Breast epithelium (tissue), 4 donors: ENCODE measurements around the gene FNBP1. TPM values are rescaled to one million over a fixed set of nuclear protein-coding genes. Genes with fewer than 3 reads are reported as not detected.

Source experiments
- DNase-seq, 2 donors: peaks; one replicate each; pipeline ENCODE4 v3.0.0-alpha.2; 2019; ENCODE audit warnings: low spot score in 2 of 2
- H3K27ac ChIP-seq, 2 donors: fragments of 200-600 bp; sonication (generic) in 1 of 2; one replicate each; pipeline ENCODE4 v1.5.1; 2016 to 2019; ENCODE audit warnings: mild to moderate bottlenecking in 1 of 2
- H3K27me3 ChIP-seq, 2 donors: fragments of 200-600 bp; sonication (generic) in 1 of 2; one replicate each; pipeline versions ENCODE4 v1.5.1 to v1.6.0; 2017 to 2019; ENCODE audit warnings: control low read depth in 1 of 2, mild to moderate bottlenecking in 1 of 2
- H3K36me3 ChIP-seq: fragments of 200-600 bp; one replicate; pipeline ENCODE4 v1.5.1; 2019
- H3K4me1 ChIP-seq, 2 donors: fragments of 200-600 bp; sonication (generic); one replicate each; pipeline ENCODE4 v1.5.1; 2016 to 2019; ENCODE audit warnings: control low read depth in 1 of 2
- H3K4me3 ChIP-seq, 3 donors: fragments of 200-600 bp; sonication (generic); 1 replicate in 2 of 3; 2 replicates in 1 of 3; pipeline ENCODE4 v1.5.1; 2016 to 2019; ENCODE audit warnings: mild to moderate bottlenecking in 3 of 3, moderate library complexity in 2 of 3
- H3K9me3 ChIP-seq, 2 donors: fragments of 200-600 bp; sonication (generic) in 1 of 2; one replicate each; pipeline ENCODE4 v1.5.1; 2016 to 2019; ENCODE audit warnings: control low read depth in 1 of 2
- CTCF ChIP-seq, 3 donors: fragments of 450-650 bp; IDR thresholded peaks; one replicate each; pipeline ENCODE4 v1.5.1; 2016 to 2017; ENCODE audit warnings: antibody characterized with exemption in 3 of 3, mild to moderate bottlenecking in 3 of 3, moderate library complexity in 3 of 3
- POLR2A ChIP-seq: fragments of 450-650 bp; IDR thresholded peaks from one replicate; pipeline ENCODE4 v1.6.1; 2016; ENCODE audit warnings: antibody characterized with exemption, mild to moderate bottlenecking, moderate library complexity
- POLR2AphosphoS5 ChIP-seq, 3 donors: sonication (generic); formaldehyde crosslinking; IDR thresholded peaks; one replicate each; pipeline ENCODE4 v1.6.1; 2017; ENCODE audit warnings: antibody characterized with exemption in 3 of 3
- intact Hi-C: fragments of 100-400 bp; cut with DNase I; formaldehyde crosslinking; loops from one replicate; pipeline ENCODE4 v1.15.1; 2023; ENCODE audit warnings: low total_unique reads
- total RNA-seq, 3 donors: library from RNA; depleted of rRNA; stranded (reverse); fragments of >200 nt; gene quantifications; one replicate each; pipeline ENCODE4 v1.1.0, GENCODE V29; 2016

FNBP1 gene
- total RNA-seq, 3 donors from 2014 or later: 31.3 to 49.8 (median 41.9) TPM

DNA sequence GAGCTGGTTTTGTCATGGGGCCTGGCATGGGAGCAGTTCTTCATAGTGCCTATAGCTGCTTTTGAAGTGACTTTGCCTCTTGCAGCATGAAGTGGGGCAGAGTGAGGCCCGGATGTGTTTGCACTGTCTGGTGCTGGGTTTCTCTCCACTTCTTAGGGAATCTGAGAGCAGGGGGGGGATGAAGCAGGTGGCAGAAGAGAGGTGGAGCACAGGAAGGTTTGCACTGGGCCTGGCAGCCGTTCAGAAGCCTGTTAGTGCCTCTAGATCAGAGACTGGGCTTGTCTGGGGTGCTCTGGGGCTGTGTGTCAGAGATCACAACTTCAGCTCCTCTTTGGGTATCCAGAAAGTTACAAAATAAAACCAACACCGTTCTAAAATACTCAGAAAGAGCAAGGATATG lies 189.4 kb downstream of the FNBP1 start:
- TF ChIP-seq POLR2AphosphoS5 (IDR thresholded peaks at IDR 0.05) (no peak), POLR2A (no peak), CTCF (IDR thresholded peaks at IDR 0.05) (no peak)
- intact Hi-C loops: no loop called here
- no peaks in the 10 kb centered on the region for H3K4me1 ChIP-seq
- no peak overlapping the region for H3K4me3 ChIP-seq
- H3K27me3 ChIP-seq: no peaks in the 10 kb centered on the region
- peaks cover 4% of the 10 kb centered on the region for H3K36me3 ChIP-seq
- H3K9me3 ChIP-seq: no peaks in the 10 kb centered on the region
- no peak for DNase-seq
- H3K27ac ChIP-seq: no peak overlapping the region

DNA sequence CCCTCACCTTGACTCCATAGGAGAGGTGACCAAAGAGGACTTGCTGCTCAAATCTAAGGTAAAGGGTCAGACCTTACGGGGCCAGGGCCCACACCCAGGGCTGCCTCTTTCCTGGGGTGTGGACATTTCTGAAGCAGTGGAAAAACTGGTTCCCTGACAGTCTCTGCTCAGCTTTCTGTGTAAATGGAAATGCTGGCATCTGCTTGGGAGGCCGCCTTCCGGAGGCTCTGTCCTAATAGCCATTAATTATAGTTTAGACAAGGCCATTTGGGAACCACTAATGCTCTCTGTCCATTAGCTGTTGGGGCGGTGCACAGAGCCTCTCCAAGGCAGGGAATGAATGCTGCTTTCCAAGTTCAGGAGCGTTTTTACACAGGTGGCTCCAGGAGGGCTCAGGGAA lies 190.4 kb downstream of the FNBP1 start:
- peaks cover 4% of the 10 kb centered on the region for H3K36me3 ChIP-seq

GRCh38 chr9:129851821-129852220 lies 191.2 kb downstream of the FNBP1 start:
- Histone ChIP-seq H3K4me3 (no peak overlapping the region), H3K27ac (no peak overlapping the region), H3K27me3 (no peaks in the 10 kb centered on the region), H3K4me1 (no peaks in the 10 kb centered on the region), H3K36me3 (peaks cover 4% of the 10 kb centered on the region), H3K9me3 (no peaks in the 10 kb centered on the region)
- intact Hi-C loops: no loop called here
- no peak for TF ChIP-seq CTCF (IDR thresholded peaks at IDR 0.05)
- no peak for TF ChIP-seq POLR2AphosphoS5 (IDR thresholded peaks at IDR 0.05)
- TF ChIP-seq POLR2A: no peak
- DNase-seq: no peak

More for the DNA sequence above, 190.4 kb downstream of the FNBP1 start:
- H3K27ac ChIP-seq: no peak overlapping the region
- intact Hi-C loops: no loop called here
- H3K4me1 ChIP-seq: no peaks in the 10 kb centered on the region
- no peaks in the 10 kb centered on the region for H3K9me3 ChIP-seq
- H3K4me3 ChIP-seq: no peak overlapping the region
- no peak for TF ChIP-seq CTCF (IDR thresholded peaks at IDR 0.05)
- no peak for TF ChIP-seq POLR2A
- no peak for TF ChIP-seq POLR2AphosphoS5 (IDR thresholded peaks at IDR 0.05)
- DNase-seq: no peak
- no peaks in the 10 kb centered on the region for H3K27me3 ChIP-seq

- Histone ChIP-seq H3K4me3 (no peak overlapping the region), H3K27me3 (no peaks in the 10 kb centered on the region), H3K27ac (no peak overlapping the region), H3K9me3 (no peaks in the 10 kb centered on the region), H3K4me1 (no peaks in the 10 kb centered on the region), H3K36me3 (peaks cover 4% of the 10 kb centered on the region)
- no peak for DNase-seq
- intact Hi-C loops: no loop called here
- TF ChIP-seq POLR2AphosphoS5 (IDR thresholded peaks at IDR 0.05): no peak
- TF ChIP-seq CTCF (IDR thresholded peaks at IDR 0.05): no peak
- TF ChIP-seq POLR2A: no peak
Measured at GRCh38 chr9:129850821-129851550, 192.0 kb downstream of the FNBP1 start.

DNA sequence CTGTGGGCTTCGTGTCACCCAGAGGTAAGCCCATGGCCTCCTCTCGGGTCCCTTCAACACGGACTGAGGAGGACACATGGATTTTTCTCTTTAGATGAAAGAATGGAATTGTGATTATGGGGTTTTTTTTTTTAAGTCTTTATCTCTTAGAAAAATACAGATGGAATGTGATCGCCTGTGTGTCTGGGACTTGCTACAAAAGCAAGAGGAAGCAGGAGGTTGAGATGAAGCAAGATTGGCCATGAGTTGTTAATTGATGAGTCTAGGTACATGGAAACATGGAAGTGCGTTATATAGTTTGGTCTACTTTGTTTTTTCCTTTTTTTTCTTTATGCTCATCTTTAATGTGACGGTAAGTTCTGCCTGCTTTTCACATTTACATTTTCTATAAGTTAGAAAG lies 193.1 kb downstream of the FNBP1 start:
- H3K27ac ChIP-seq: no peak overlapping the region

More for the DNA sequence above, 193.1 kb downstream of the FNBP1 start:
- intact Hi-C loops: no loop called here
- no peaks in the 10 kb centered on the region for H3K4me1 ChIP-seq
- DNase-seq: no peak
- TF ChIP-seq POLR2A (no peak), CTCF (IDR thresholded peaks at IDR 0.05) (no peak), POLR2AphosphoS5 (IDR thresholded peaks at IDR 0.05) (no peak)
- no peaks in the 10 kb centered on the region for H3K27me3 ChIP-seq
- H3K36me3 ChIP-seq: peaks cover 4% of the 10 kb centered on the region
- no peaks in the 10 kb centered on the region for H3K9me3 ChIP-seq
- H3K4me3 ChIP-seq: no peak overlapping the region
